OCI-M2 (cell line): ENCODE data around the gene EIF4G3.
"Not testable (repeated sequence)": the region's sequence is repeated elsewhere in the genome, so short reads cannot be mapped to it uniquely, and the experiment has no call there.

Experiments used
- DNase-seq: peaks from one replicate; lab custom pipeline; 2025; ENCODE audit not compliant: unreplicated experiment; lab: John Stamatoyannopoulos, UW

Gene EIF4G3

GRCh38 chr1:21156019-21156418 is 20.7 kb downstream of the EIF4G3 start:
- no peak for DNase-seq

GRCh38 chr1:21154717-21155116 is 22.0 kb downstream of the EIF4G3 start:
- no peak for DNase-seq

GRCh38 chr1:21153388-21153787 is 23.3 kb downstream of the EIF4G3 start:
- DNase-seq, result no peak

- no peak for DNase-seq
These were observed 24.1 kb downstream of the EIF4G3 start for GRCh38 chr1:21152423-21153100.

GRCh38 chr1:21149855-21150432 is 26.8 kb downstream of the EIF4G3 start:
- DNase-seq, result no peak

- no peak for DNase-seq
These were observed 27.3 kb downstream of the EIF4G3 start for GRCh38 chr1:21149430-21149854.

GRCh38 chr1:21143752-21144151 is 32.9 kb downstream of the EIF4G3 start:
- no peak for DNase-seq

- DNase-seq, result no peak
These were observed 33.6 kb downstream of the EIF4G3 start for GRCh38 chr1:21143138-21143537.

- DNase-seq, result no peak
These were observed 35.7 kb downstream of the EIF4G3 start for GRCh38 chr1:21141030-21141429.

- no peak for DNase-seq
These were observed 37.1 kb downstream of the EIF4G3 start for GRCh38 chr1:21139601-21140000.

- not testable (repeated sequence) for DNase-seq
These were observed 40.4 kb downstream of the EIF4G3 start for GRCh38 chr1:21136344-21136743.

GRCh38 chr1:21131200-21131599 is 45.5 kb downstream of the EIF4G3 start:
- DNase-seq, result no peak

GRCh38 chr1:21129407-21129806 is 47.3 kb downstream of the EIF4G3 start:
- DNase-seq, result no peak

- DNase-seq, result no peak
These were observed 50.4 kb downstream of the EIF4G3 start for GRCh38 chr1:21126324-21126723.

GRCh38 chr1:21124846-21125245 is 51.9 kb downstream of the EIF4G3 start:
- DNase-seq, result no peak

GRCh38 chr1:21123287-21123948 is 53.3 kb downstream of the EIF4G3 start:
- no peak for DNase-seq

- no peak for DNase-seq
These were observed 54.8 kb downstream of the EIF4G3 start for GRCh38 chr1:21121764-21122471.

- DNase-seq, result no peak
These were observed 58.5 kb downstream of the EIF4G3 start for GRCh38 chr1:21118167-21118566.

GRCh38 chr1:21117597-21118001 is 59.1 kb downstream of the EIF4G3 start:
- DNase-seq, result no peak

GRCh38 chr1:21117159-21117558 is 59.5 kb downstream of the EIF4G3 start:
- DNase-seq, result no peak

- no peak for DNase-seq
These were observed 61.5 kb downstream of the EIF4G3 start for GRCh38 chr1:21115098-21115760.
